HFFc6 (cell line): ENCODE results near the gene FRYL. TPM values are rescaled to one million over a fixed set of nuclear protein-coding genes. Genes with fewer than 3 reads are reported as not detected.
"Not testable (repeated sequence)": the region's sequence is repeated elsewhere in the genome, so short reads cannot be mapped to it uniquely, and the experiment has no call there.

Source experiments
- DNase-seq: peaks from one replicate; pipeline ENCODE4 v3.0.0-alpha.2; 2018
- H3K27ac Mint-ChIP-seq: 2 replicates; pipeline ENCODE4 v1.8.0; 2020; ENCODE audit warnings: mild to moderate bottlenecking, mixed read lengths
- H3K27me3 Mint-ChIP-seq: 2 replicates; pipeline ENCODE4 v1.8.0; 2021; ENCODE audit warnings: mild to moderate bottlenecking, moderate library complexity, mixed read lengths; ENCODE audit not compliant: insufficient read depth
- H3K36me3 Mint-ChIP-seq: 2 replicates; pipeline ENCODE4 v1.8.0; 2021; ENCODE audit warnings: low read depth, mixed read lengths
- H3K4me1 Mint-ChIP-seq: 2 replicates; pipeline ENCODE4 v1.8.0; 2020; ENCODE audit warnings: low read depth, mixed read lengths
- H3K4me3 Mint-ChIP-seq: 2 replicates; pipeline ENCODE4 v1.8.0; 2020; ENCODE audit warnings: mild to moderate bottlenecking, moderate library complexity, mixed read lengths
- H3K9me3 Mint-ChIP-seq: 2 replicates; pipeline ENCODE4 v1.8.0; 2020; ENCODE audit warnings: mild to moderate bottlenecking, mixed read lengths
- CTCF ChIP-seq: fragments of 200-600 bp; sonication (generic); IDR thresholded peaks from 2 replicates; pipeline ENCODE4 v1.5.0; 2021; ENCODE audit warnings: antibody characterized with exemption, mild to moderate bottlenecking
- total RNA-seq, 6 experiments: library from RNA; stranded (reverse); fragmentation: NEBNext Ultra II Directional; extraction: Animal tissue kit (Norgen Biotek cat#: 25700); gene quantifications; 2 replicates in 1 of 6; 3 replicates in 5 of 6; pipeline ENCODE4 v1.2.3, GENCODE V29; 2021

FRYL gene
- total RNA-seq, 6 experiments from 2014 or later = 29.0 to 32.8 (median 30.4) TPM

- H3K4me3 Mint-ChIP-seq = no peak overlapping the region
- DNase-seq = no peak
- peaks cover 17% of the 10 kb centered on the region for H3K36me3 Mint-ChIP-seq
- peaks cover 39% of the 10 kb centered on the region for H3K4me1 Mint-ChIP-seq
- H3K9me3 Mint-ChIP-seq = no peaks in the 10 kb centered on the region
- no peak for TF ChIP-seq CTCF
- no peaks in the 10 kb centered on the region for H3K27me3 Mint-ChIP-seq
- no peak overlapping the region for H3K27ac Mint-ChIP-seq
Measured at GRCh38 chr4:48727666-48728459, 52.2 kb downstream of the FRYL start.

GRCh38 chr4:48725414-48725813, 54.7 kb downstream of the FRYL start:
- Mint-ChIP-seq H3K4me1 (peaks cover 47% of the 10 kb centered on the region), H3K36me3 (peaks cover 12% of the 10 kb centered on the region), H3K9me3 (no peaks in the 10 kb centered on the region), H3K27me3 (no peaks in the 10 kb centered on the region), H3K27ac (no peak overlapping the region), H3K4me3 (no peak overlapping the region)
- DNase-seq = no peak
- no peak for TF ChIP-seq CTCF

GRCh38 chr4:48722509-48723446, 57.3 kb downstream of the FRYL start:
- Mint-ChIP-seq H3K27ac (no peak overlapping the region; the same call in 1 of the 2 replicates), H3K4me1 (peaks cover 37% of the 10 kb centered on the region), H3K9me3 (no peaks in the 10 kb centered on the region), H3K4me3 (no peak overlapping the region), H3K27me3 (no peaks in the 10 kb centered on the region; the same call in 1 of the 2 replicates), H3K36me3 (no peaks in the 10 kb centered on the region; the same call in 1 of the 2 replicates)
- no peak for DNase-seq
- TF ChIP-seq CTCF = no peak

GRCh38 chr4:48720459-48720858, 59.6 kb downstream of the FRYL start:
- Mint-ChIP-seq H3K4me3 (no peak overlapping the region), H3K36me3 (peaks cover 7% of the 10 kb centered on the region), H3K9me3 (peaks cover 6% of the 10 kb centered on the region), H3K27me3 (no peaks in the 10 kb centered on the region; the same call in 1 of the 2 replicates), H3K4me1 (peaks cover 16% of the 10 kb centered on the region), H3K27ac (no peak overlapping the region)
- no peak for TF ChIP-seq CTCF
- no peak for DNase-seq

- no peak for DNase-seq
- Mint-ChIP-seq H3K4me1 (peaks cover 16% of the 10 kb centered on the region), H3K4me3 (no peak overlapping the region), H3K9me3 (peaks cover 6% of the 10 kb centered on the region), H3K36me3 (peaks cover 7% of the 10 kb centered on the region), H3K27ac (no peak overlapping the region), H3K27me3 (no peaks in the 10 kb centered on the region; the same call in 1 of the 2 replicates)
- TF ChIP-seq CTCF = no peak
Measured at GRCh38 chr4:48718818-48719465, 61.1 kb downstream of the FRYL start.

- H3K36me3 Mint-ChIP-seq, H3K27me3 Mint-ChIP-seq, H3K4me1 Mint-ChIP-seq, H3K27ac Mint-ChIP-seq, DNase-seq, H3K4me3 Mint-ChIP-seq: not testable (repeated sequence)
- peaks cover 12% of the 10 kb centered on the region for H3K9me3 Mint-ChIP-seq
Measured at GRCh38 chr4:48716285-48716684, 63.8 kb downstream of the FRYL start.
